NCI-H69 (cell line): Measurements from ENCODE around the gene SLC16A9.
"Not testable (repeated sequence)": the region's sequence is repeated elsewhere in the genome, so short reads cannot be mapped to it uniquely, and the experiment has no call there.

ENCODE experiments used
- DNase-seq: peaks from one replicate; lab custom pipeline; 2025; lab: John Stamatoyannopoulos, UW

Gene SLC16A9

DNA sequence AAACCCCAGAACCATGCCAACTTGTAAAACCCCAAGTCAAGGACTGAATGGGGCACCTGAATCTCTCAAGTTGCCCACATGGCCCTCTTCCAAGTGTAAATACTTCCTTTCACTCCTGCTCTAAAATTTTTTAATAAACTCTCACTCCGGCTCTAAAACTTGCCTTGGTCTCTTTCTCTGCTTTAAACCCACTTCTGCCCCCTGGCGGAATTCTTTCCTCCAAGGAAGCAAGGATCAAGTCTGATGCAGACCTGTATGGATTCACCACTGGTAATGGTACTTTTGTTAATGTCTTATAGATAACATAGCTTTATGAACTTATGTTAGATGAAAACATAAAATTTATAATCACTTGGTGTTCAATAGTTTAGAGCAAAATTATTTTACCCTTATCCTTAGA is 33.8 kb downstream of the SLC16A9 start:
- no peak for DNase-seq

DNA sequence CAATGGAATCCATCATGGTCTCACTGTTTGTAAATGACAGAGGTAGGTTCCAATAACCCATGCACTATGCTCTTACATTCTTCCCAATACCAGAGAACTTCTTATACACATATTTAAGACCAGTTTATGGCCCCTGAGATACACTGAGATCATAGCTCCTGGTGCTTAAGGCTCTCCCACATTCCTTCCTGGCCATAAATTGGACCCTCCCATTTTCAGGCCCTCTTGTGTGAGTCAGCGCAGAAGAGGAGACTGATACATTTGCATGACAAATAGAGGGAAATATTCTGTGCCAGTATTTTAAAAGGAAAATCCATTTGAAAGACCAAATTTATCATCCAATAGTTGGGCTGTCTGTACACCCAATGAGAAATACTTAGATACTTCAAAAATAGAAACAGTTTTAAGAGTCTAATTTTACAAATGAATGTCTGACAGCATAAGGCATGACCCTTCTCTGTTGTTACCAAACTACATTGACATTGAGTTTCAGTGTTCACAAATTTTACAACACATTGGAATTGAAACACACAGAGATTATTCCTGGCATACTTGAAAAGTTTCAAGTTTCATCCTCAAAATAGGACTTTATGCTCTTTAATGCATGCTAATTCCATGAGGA is 35.3 kb downstream of the SLC16A9 start:
- DNase-seq, result no peak

DNA sequence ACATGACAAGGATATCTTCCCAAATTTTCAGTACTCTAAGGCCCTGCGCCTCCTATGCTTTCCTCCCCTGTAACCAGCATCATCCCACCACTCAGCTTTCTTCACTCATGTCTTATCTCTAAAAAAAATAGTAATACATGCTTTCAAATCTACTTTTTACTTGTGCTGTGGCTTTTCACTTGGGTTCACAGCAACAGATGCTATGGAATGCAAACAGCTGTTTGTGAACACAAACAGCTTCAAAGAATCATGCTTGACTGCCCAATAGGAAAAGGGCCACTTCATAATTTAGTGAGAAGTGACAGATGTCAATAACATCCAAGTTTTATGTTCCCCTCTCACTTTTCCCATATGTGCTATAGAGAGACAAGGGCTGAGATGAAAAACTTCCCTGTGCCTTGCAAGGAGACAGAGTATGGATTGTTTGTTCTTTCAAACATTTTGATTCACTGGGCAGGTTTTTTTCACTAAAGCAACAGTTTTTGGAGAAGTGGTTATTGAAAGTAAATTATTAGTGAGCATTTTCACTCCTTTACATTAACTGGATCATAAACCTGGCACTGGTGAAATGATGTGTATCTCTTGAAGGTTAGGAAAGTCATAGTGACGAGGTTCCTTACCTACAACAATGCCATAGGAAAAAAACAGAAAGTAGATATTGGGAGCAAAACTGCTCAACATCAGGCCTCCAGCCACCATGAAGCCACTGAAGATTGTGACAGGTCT is 37.3 kb downstream of the SLC16A9 start:
- DNase-seq, result no peak

DNA sequence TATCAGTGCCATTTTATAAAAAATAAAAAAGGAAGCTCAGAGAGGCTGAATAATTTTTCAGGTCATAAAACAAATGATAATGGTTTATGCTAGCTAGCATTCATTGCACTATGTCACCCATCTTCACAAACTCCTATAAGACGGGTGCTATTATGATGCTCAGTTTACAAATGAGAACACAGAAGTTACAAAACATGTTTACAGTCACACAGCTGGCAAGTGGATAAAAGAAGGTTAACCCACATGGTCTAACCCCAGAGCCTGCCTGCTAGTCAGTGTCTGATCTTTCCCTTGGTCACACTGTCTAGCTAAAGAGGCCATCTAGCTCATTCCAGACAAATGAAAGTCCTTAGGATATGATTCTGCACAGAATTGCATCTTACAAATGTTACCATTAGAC is 39.4 kb downstream of the SLC16A9 start:
- DNase-seq, result no peak

DNA sequence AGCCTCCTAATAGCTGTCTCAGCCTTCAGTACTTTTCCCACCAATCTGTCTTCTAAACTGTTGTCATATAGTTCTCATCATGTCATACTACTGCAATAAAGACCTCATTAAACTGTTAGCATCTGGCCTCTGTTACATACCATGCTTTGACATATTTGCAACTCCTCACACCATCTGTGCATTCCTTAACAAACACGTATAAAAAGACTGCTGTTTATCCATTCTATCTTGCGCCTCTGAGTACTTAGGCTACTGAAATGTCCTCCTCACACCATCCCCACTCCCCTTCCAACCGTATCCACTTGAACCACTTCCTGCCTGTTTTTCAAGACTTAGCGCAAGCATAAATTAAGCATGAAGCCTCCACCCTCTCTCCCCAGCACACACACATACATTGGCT is 41.6 kb downstream of the SLC16A9 start:
- peak; percentile 6 for DNase-seq

DNA sequence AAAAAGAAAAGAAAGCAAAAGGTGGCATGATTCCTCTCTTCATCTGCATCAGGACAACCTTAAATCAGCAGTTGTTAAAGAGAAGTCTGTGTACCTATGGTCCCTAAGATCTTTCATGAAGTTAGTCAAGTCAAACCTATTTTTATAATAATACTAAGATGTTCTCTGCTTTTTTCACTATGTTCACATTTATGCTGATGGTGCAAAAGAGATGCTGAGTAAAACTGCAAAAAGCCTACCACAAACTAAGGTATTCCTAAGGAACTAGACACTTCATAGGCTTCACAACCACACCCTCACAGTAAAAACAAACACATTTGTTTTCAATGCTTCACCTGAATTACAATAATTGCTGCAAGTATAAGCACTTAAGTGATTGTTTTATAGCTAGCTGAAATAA is 43.3 kb downstream of the SLC16A9 start:
- no peak for DNase-seq

DNA sequence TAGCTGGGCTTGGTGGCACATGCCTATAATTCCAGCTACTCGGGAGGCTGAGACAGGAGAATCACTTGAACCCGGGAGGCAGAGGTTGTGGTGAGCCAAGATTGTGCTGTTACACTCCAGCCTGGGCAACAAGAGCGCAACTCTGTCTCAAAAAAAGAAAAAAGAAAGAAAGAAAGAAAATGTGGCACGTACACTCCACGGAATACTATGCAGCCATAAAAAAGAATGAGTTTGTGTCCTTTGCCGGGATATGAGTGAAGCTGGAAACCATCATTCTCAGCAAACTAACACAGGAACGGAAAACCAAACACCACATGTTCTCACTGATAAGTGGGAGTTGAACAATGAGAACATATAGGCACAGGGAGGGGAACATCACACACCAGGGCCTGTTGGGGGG is 46.4 kb downstream of the SLC16A9 start:
- not testable (repeated sequence) for DNase-seq

DNA sequence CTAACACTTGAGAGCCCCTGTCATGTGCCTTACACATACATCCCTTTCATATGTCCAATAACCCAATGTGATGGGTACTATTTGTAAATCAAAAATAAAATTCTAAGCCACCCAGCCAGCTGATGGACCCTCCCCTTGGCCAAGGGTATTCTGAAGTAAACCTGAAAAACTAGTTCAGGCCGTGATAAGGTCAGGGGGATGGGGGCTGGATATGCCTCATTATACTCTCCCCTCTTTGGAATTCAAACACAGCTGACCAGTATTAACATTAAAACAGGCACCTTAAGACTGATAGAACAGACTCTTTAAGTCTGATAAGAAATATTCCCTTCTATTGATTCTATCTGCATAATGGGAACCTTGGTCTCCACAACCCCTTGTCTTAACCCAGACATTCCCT is 51.9 kb downstream of the SLC16A9 start:
- DNase-seq, result no peak

DNA sequence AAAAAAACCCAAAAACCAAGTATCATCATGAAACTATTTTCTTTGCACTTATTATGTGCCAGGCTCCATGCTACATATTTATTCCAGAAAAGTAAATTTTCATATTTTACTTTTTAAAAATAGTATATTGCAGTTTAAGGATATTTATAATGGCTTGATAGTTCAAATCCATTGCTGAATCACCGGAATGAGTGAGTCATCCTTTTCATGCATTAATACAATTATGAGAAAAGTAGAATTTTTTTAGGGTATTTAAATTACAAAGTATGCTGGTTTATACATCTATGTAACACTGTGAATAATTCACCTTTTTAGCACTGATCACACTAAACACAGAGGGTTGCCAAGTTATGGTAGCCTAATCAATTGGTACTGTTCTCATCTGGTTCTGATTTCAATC is 54.3 kb downstream of the SLC16A9 start:
- DNase-seq, result no peak

DNA sequence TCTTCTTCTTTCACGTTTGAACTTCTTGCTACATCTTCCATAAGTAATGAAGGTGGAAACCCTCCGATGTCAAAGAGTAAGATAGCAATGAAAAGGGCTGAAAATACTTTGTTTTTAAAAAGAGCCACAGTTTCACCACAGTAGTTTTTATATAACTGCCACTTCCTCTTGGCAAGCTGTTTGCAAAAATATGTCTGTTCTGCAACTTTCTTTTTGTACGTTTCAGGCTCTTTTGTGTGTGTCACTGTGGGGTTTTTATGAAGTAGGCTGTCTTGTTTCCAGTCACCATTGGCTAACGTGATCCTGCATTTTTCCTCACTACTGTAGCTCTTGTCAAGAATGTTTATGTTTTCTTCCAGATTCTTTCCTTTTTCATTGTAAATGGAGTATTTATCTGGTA is 55.6 kb downstream of the SLC16A9 start:
- no peak for DNase-seq

DNA sequence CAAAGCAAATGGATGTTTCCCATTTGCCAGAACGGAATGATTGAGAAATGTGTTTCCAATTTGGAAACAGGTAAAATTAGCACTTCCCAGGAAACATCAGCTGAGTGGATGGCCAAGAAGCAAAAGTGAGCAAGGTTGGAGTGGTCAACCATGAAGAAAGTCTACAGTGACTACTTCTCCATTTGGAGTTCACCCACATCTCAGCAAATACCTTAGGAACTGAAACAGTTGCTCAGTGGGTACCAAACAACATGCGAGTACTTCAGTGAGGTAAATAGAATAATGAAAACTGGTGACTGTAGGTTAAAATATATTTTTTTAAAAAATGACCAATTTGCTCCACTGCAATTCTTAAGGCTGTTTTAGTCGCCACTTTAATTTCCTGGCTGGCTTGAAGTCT is 57.7 kb downstream of the SLC16A9 start:
- DNase-seq, result no peak

DNA sequence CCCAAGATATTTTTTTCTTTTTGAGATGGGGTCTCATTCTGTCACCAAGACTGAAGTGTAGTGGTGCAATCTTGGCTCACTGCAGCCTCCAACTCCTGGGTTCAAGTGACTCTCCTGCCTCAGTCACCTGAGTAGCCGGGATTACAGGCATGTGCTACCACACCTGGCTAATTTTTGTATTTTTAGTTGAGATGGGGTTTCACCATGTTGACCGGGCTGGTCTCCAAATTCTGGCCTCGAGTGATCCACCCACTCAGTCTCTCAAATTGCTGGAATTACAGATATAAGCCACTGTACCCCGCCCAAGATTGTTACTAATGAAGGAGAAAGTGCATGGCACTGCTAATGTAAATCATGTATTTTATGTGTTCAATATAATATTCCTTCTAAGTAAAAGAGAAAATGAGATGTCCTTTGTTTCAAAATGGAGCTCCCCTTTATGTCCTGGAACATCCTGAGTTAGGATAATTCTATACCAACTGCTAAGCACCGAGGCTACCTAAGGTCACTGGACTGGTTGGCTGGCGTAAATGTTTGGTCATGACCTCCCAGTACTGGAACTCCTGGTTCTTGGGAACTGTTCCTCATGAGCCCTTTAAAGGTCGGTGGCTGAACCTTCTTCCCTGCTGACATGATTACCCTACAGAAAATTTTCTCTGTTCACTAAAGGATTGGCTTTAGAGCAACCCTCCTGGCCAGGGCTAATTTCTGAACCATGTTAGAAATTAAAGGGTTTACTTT is 59.9 kb downstream of the SLC16A9 start:
- DNase-seq, result no peak

DNA sequence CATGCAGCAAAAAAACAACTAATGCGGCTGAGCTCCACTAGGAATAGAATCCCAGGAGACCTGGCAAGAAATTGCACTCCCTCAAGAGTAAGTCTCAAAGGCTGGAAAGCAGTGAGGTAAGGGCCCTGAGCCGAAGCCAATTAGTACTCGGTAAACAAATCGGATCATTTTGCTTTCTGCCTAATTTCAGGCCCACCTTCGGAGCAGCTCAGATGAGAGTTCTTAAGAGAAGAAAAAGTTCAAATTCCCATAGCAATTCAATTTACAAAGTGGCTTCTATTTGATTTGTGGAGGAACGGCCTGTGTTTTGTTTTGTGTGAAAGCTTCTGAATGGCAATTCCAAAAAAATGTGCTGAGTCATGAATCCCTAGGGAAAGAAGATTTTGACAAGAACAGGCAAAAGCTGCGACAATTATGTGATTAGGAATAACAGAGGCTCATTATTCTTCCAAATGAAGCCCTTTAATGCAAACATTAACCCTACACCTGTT is 60.9 kb downstream of the SLC16A9 start:
- DNase-seq, result peak; percentile 90

DNA sequence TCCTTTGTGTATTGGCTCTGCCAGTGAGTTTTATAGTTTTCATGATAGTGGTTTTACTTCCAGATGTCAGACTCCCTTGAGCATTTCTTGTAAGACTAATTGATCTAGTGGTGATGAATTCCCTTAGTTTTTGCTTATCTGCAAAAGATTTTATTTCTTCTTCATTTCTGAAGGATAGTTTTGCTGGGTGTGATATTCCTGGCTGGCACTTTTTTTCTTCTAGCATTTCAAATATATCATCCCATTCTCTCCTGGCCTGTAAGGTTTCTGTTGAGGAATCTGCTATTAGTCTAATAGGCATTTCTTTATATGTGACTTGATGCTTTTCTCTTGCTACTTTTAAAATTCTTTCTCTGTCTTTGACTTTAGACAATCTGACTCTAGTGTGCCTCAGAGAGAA is 64.8 kb downstream of the SLC16A9 start:
- DNase-seq, result no peak

DNA sequence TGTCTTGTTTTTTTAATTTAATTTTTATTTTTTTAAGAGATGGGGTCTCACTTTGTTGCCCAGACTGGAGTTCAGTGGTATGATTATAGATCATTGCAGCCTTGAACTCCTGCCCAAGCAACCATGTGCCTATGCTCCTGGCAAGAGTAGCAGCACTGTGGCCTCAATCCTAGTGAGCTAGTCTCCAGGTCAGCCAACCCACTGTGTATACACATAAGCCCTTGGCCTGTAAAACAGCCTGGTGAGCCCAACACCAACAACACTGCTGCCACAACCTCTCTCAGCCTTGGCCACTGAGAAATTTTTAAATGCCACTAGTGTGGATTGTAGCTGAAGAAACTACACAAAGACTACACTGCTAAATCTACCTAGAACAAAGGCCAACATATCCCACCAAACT is 68.0 kb downstream of the SLC16A9 start:
- DNase-seq, result not testable (repeated sequence)

DNA sequence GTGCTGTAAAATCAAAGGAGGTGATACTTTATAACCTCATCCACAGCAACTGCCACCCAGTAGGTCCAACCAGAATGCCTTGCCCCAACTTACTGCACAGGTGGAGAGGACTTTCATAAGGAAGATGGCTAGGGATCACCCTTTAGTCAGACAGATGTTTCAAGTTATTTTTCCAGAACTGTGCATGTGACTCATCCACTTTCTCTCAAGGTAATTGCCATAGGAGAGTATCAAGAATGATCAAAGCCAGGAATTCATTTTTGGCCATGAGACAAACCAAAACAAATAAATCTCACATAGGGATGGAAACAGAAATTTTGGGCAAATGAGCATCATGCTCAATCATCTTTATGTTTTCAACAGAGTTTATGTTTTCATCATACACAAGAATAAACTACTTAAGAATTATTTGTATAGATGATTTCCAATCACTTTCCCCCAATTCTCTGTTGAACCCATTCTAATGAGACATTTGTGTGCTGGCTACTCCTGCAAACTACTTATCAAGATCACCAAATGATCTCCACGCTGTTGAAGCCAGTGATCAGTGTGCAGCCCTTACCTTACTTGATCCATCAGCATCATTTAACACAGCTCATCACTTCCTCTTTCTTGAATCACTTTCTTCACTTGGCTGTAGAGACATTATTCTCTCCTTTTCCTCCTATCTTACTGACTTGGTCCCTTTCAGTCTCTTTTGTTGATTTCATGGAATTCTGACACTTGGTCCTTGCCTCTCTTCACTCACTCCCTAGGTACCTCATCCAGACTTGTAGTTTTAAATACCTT is 74.0 kb downstream of the SLC16A9 start:
- DNase-seq, result no peak

DNA sequence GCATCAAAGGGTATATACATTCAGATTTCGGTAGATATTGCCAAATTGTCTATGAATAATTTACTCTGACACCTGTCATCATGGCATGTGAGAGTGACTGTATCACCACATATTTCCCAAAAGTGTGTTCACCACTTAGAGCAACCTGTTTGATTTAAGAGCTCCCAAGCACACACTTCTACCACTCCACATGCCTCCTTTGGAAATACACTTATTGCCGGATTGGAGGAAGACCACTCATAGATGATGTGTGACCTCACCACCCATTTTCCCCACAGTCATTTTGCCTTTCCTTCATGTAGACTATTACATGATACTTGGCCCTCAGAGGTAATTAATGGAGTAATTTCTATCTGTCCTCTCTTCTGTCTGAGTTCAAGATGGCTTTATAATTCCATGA is 75.5 kb downstream of the SLC16A9 start:
- DNase-seq, result no peak

DNA sequence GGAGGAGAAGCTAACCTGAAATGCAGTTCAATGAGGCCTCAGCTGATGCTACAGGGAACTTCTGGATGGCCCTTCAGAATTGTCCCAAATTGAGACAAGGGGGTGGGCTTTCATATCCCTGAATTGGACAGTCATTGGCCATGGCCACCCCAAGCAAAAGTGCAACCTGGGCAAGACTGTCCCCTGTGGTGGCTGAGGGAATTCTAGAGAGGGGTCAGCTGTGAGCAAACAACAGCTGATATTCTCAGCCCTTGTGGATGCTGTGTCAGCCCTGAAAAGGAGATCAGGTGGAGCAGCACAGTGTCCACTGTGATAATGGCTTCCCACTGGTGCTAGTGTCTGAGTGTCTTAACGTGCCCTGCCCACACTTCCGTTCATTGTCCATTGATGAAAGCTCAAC is 76.6 kb downstream of the SLC16A9 start:
- no peak for DNase-seq

DNA sequence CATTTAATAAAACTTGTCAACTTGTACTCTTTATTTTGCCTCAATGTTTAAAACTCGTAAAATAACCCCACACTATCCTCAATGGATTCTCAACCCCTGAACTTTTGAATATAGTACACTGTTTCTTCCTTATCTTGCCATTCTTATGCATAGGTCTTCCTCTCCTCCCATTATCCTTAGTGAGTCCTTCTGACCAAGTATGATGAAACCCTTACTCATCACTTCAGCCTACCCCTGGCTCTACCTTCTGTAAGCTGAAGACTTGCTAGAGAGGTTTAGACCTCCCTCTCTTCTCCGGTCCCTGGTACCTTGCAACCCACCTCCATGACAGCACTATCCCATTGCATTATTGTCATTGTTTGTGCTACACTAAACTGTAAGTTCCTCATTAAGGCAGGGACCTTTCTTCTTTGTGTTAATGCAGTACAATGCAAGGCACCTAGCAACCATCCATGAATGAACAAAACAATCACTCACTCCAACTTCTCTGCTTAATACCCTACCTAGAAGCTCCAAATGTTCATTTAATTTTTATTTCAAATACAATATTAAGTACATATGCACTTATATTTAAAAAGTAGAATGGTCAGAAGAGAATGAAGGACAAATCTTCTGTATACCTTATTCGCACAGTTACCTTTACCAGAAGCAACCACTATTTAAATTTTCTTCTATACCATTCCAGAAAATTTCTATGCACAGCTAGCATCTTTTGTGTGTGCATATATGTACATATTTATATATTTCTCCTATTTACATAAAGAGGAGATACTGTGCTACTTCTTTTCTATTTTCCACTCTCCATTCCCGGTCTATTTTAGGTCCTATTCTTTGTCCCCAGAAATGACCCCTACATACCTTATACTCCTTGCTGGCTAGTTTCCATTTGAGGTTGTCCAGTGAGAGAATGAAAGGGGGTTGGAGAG is 77.5 kb downstream of the SLC16A9 start:
- DNase-seq, result no peak

DNA sequence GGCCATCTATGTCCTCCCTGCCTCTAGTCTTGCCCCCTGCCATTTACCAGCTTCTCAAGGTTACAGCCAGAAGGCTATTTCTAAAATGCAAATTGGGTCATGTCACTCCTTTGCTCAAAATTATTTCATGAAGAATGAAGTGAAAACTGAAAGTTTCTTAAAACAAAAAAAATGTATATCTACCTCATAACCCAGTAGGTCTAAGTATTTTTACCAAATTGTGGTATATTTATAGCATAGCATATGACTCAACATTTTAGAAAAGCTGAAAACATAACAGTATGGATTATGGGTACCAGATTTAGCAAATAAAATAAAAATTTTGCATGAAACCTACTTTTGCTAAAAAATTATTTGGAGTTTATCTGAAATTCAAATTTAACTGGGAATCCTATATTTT is 78.4 kb downstream of the SLC16A9 start:
- no peak for DNase-seq

DNA sequence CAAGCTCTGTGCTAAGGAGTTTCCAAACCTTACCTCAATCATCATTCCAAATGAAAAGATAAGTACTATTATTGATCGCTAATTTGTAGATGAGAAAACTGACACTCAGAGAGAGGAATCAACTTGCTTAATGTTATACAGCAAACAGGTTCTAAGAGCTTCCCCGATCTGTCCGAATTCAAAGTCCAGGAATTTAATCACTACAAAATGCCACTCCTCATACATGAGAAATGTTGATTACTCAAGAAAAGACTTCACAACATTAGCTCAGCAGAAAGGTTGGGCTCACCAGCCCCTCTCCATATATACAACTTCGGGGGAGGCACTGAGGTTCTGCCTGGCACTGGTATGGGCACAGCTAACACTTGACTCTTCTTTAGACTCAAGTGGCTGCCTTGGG is 80.7 kb downstream of the SLC16A9 start:
- DNase-seq, result no peak
